ENCODE measurements around the gene MUS81. TPM values are rescaled to one million over a fixed set of nuclear protein-coding genes. Genes with fewer than 3 reads are reported as not detected.

The MUS81 gene
- total RNA-seq, 1 experiment from 2014 or later, result 70.4 TPM

GRCh38 chr11:65869643-65870306, 9.5 kb downstream of the MUS81 start:
- no peak for DNase-seq (ENCODE audit: low spot score)
- in situ Hi-C loops (cut with HindIII; ENCODE audit: low sequenced_read_pairs), result no loop called here

GRCh38 chr11:65870307-65870658, 10.1 kb downstream of the MUS81 start:
- DNase-seq (ENCODE audit: low spot score), result no peak
- in situ Hi-C loops (cut with HindIII; ENCODE audit: low sequenced_read_pairs), result no loop called here

DNA sequence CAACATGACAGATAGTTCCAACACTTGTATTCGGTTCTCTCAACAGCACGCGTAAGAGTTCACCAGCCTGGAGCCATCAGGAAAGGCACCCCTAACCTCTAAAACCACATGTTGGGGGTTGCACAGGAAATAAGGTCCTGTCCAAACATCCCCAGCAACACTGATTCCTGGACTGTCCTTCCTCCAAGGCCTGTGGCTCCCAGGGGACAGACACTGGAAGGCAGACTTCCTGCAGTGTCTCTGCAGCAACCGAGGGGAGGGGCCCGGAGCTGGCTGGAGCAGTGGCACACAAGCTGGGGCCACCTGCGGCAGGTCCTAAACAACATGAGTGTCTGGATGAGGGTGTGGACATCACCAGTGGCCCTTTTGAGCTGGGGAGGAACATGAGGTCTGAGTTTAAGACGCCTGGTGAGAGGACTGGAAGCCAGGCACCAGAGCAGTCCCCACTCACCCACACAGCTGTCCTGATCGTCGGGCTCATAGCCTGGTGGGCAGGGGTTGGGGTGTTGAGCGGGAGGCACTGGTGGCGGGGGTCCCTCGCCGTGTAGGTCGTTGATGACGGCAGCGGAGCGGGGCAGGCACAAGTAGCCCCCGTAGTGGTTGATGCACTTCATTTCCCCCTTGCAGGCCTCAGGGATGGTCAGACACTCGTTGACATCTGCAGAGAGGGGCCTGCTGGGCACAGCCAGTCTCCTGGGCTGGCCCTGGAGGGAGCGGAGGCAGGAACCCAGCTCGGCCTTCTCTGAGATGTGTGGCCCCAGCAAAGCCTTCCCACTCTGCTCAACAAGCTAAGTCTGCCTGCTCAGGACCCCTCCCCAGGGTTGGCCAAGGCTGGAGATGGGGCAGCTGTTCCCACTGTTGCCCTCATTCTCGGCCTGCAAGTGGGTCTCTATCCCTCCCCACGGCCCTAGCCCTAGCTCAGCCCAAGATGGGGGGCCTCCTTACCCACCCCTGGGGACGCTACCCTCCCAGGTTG, 10.8 kb downstream of the MUS81 start:
- DNase-seq (ENCODE audit: low spot score), result no peak
- in situ Hi-C loops (cut with HindIII; ENCODE audit: low sequenced_read_pairs), result no loop called here

GRCh38 chr11:65871811-65872548, 11.7 kb downstream of the MUS81 start:
- peak; percentile 35 for DNase-seq (ENCODE audit: low spot score)
- in situ Hi-C loops (cut with HindIII; ENCODE audit: low sequenced_read_pairs), result no loop called here

DNA sequence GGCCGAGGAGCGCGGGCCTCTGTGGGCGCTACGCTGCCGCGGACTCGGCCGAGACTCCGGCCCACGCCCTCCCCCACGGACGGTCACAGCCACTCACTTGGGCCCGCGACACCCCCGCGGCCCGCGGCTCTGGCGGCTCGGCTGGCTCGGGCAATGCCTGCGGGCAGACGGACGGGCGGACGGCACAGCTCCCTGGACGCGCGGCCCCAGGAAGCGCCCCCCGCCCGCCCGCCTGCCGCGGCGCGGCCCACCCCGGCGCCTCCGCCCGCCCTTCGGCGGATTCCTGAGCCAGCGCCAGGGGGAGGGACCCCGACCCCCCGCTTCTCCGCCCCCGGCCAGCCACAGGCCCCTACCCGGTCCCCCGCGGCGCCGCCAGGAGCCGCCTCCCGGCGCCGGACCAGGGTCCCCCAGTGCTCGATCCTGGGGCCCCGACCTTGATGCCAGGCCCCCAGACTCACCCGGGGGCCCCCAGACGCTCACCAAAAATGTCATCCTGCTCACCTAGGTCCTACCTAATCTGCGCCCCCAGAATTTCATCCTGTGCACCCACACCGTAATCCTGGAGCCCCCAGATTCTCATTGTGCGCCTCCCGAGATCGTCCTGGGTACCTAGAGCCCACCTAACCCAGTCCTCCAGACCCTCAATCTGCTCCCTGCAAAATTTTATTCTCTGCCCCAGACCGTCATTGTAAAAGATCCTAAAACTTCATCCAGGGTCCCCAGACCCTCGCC, 12.5 kb downstream of the MUS81 start, which contains the start of gene EFEMP2:
Gene EFEMP2, minus strand, starts transcription at position 215 of the 732 bp plus-strand sequence. CDS start 446 bp downstream, outside the sequence.
- DNase-seq (ENCODE audit: low spot score), result no peak
- in situ Hi-C loops (cut with HindIII; ENCODE audit: low sequenced_read_pairs), result no loop called here

GRCh38 chr11:65873318-65874156, 13.3 kb downstream of the MUS81 start:
- in situ Hi-C loops (cut with HindIII; ENCODE audit: low sequenced_read_pairs), result no loop called here
- peak; percentile 94 for DNase-seq (ENCODE audit: low spot score)

DNA sequence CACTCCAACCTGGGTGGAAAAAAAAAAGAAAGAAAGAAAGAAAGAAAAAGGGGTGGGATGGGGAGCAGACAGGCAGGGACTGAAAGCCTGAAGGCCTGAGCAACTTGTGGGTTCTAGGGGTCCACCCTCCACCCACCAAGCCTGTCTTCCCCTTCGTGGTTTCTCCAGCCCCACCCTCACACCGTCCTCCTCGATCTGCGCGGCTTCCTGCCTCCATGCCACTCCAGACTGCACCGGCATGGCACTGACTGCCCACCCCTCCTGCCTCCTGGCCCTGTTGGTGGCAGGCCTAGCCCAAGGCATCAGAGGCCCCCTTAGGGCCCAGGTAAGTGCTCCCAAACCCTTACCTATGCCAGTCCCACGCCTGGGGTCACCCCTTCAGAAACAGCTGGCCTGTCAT, 19.4 kb downstream of the MUS81 start, which contains the start of gene CTSW:
Gene CTSW, plus strand, starts transcription at position 221 of the 400 bp plus-strand sequence. Its CDS starts 18 bp downstream, at position 239.
- DNase-seq (ENCODE audit: low spot score), result no peak
- in situ Hi-C loops (cut with HindIII; ENCODE audit: low sequenced_read_pairs), result no loop called here

DNA sequence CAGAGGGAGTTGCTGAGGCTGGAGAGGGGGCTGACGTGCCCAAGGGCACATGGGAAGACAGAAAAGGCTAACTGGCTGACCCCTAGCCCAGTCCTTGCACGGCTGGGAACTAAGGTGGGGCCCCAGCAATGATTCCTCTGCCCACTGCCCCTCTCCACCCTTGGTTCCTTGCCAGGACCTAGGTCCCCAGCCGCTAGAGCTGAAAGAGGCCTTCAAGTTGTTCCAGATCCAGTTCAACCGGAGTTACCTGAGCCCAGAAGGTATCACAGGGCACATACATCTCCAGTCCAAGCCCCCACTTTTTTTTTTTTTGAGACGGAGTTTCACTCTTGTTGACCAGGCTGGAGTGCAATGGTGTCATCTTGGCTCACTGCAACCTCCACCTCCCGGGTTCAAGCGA, 19.8 kb downstream of the MUS81 start:
- DNase-seq (ENCODE audit: low spot score), result no peak
- in situ Hi-C loops (cut with HindIII; ENCODE audit: low sequenced_read_pairs), result no loop called here

- no peak for DNase-seq (ENCODE audit: low spot score)
- in situ Hi-C loops (cut with HindIII; ENCODE audit: low sequenced_read_pairs), result no loop called here
Observed at GRCh38 chr11:65880844-65881421, 20.7 kb downstream of the MUS81 start.

- DNase-seq (ENCODE audit: low spot score), result no peak
- in situ Hi-C loops (cut with HindIII; ENCODE audit: low sequenced_read_pairs), result no loop called here
Observed at GRCh38 chr11:65882120-65883057, 22.2 kb downstream of the MUS81 start.

- in situ Hi-C loops (cut with HindIII; ENCODE audit: low sequenced_read_pairs), result no loop called here
- DNase-seq (ENCODE audit: low spot score), result no peak
Observed at GRCh38 chr11:65883058-65883761, 23.0 kb downstream of the MUS81 start.

DNA sequence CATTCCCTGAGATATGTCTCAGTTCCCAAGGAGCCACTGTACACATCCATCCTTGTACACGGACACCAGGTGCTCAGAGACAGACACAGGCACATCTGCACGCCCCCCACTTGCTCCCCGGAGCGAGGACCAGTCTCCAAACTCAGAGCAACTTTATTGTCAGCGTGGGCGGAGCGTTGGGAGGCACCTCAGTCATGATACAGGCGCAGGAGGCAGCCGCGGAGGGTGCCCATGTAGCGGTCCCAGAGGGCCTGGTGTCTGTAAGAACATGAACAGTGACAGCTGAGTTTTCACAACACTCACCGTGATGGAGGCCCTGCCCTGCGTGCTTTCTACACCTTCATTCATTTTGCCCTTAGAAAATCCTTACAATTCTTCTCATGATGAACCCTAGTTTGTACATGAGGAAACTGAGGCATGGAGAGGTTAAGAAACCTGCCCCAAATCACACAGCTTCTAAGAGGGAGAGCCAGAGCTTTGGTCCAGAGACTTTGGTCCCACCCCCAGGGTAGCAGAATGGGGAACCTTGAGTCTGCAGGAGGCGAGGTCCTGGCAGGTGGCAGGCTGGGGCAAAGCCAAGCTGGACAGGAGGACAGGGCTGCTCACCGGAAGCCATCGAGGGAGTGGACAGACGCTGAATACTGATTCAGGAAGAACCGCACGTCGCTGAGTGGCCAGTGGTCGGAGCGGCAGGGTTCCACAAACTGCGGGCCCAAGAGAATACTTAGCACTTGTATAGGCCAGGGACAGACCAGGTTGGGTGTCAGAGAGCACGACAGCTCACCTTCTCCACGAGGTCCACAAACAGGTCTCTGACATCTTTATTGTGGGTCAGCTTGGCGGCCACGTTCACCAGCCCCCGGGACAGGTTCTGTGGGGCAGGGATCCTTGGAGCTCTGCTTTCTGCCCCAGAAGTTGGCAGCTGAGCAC, 23.8 kb downstream of the MUS81 start:
- no peak for DNase-seq (ENCODE audit: low spot score)
- in situ Hi-C loops (cut with HindIII; ENCODE audit: low sequenced_read_pairs), result no loop called here

GRCh38 chr11:65884716-65885092, 24.5 kb downstream of the MUS81 start:
- in situ Hi-C loops (cut with HindIII; ENCODE audit: low sequenced_read_pairs), result no loop called here

DNA sequence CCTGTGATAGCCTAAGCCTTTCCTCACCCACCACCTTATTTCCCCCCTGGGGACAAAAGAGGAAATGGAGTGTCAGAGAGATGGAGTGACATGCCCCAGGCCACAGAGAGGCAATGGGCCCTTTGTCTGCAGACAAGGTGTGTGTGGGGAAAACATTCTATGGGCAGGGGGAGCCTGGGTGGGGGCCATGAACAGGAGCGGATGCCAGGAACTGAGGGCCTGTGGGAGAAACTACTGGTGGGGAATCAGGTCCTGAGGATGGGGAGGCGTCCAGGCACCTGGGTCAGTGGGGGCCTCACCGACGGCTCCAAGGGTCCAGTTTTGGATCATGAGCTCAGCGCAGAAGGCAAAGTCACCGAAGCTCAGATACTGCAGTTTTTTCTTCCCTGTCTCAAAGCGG, 25.0 kb downstream of the MUS81 start:
- no peak for DNase-seq (ENCODE audit: low spot score)
- in situ Hi-C loops (cut with HindIII; ENCODE audit: low sequenced_read_pairs), result no loop called here

More at GRCh38 chr11:65884716-65885092, 24.5 kb downstream of the MUS81 start:
- peak; percentile 81 for DNase-seq (ENCODE audit: low spot score)

All from G401 (cell line).